NCI-H187 (cell line): ENCODE data around the gene HYPK.

ENCODE experiments used
- DNase-seq, 2 experiments: peaks; one replicate each; lab custom pipeline; 2025; lab: John Stamatoyannopoulos, UW

HYPK gene

GRCh38 chr15:43800286-43801141, at the start of gene HYPK:
TSS of gene HYPK (plus strand) at chr15:43800599. CDS start at chr15:43800623, 24 bp downstream.
- peak; percentile 9 to 62 for DNase-seq

- DNase-seq: no peak
These were observed 48.5 kb upstream of the HYPK start for GRCh38 chr15:43751885-43752284.

GRCh38 chr15:43762824-43763223, 37.6 kb upstream of the HYPK start:
- DNase-seq: no peak

GRCh38 chr15:43763819-43764446, 36.5 kb upstream of the HYPK start:
- no peak for DNase-seq

GRCh38 chr15:43769584-43770228, 30.7 kb upstream of the HYPK start:
- DNase-seq: no peak

GRCh38 chr15:43771816-43772215, 28.6 kb upstream of the HYPK start:
- DNase-seq: no peak

- DNase-seq: no peak
These were observed 27.8 kb upstream of the HYPK start for GRCh38 chr15:43772624-43773023.

GRCh38 chr15:43774062-43774461, 26.3 kb upstream of the HYPK start:
- no peak for DNase-seq

GRCh38 chr15:43775411-43775965, 24.9 kb upstream of the HYPK start:
- DNase-seq: peak; percentile 33 to 38

- peak in 1 of 2 experiments; percentile 57 for DNase-seq
These were observed 24.2 kb upstream of the HYPK start for GRCh38 chr15:43776101-43776717.

- DNase-seq: peak; percentile 44 to 88
These were observed 23.6 kb upstream of the HYPK start, which contains the start of gene ELL3 for GRCh38 chr15:43776718-43777266. TSS of gene ELL3 (minus strand) at chr15:43776966. CDS start at chr15:43776901, 65 bp downstream.

- peak; percentile 19 to 88 for DNase-seq
These were observed 23.0 kb upstream of the HYPK start for GRCh38 chr15:43777267-43777914.

GRCh38 chr15:43779016-43779415, 21.4 kb upstream of the HYPK start:
- DNase-seq: no peak

GRCh38 chr15:43789409-43789808, 11.0 kb upstream of the HYPK start:
- DNase-seq: no peak

GRCh38 chr15:43791993-43792760, 8.2 kb upstream of the HYPK start, which contains the start of gene SERF2:
TSS of gene SERF2 (plus strand) at chr15:43792320. CDS start at chr15:43792377, 57 bp downstream.
- DNase-seq: peak; percentile 86 to 96

- no peak for DNase-seq
These were observed 7.5 kb upstream of the HYPK start for GRCh38 chr15:43792761-43793476.

- DNase-seq: no peak
These were observed 6.8 kb upstream of the HYPK start for GRCh38 chr15:43793647-43794046.

GRCh38 chr15:43794269-43795037, 5.9 kb upstream of the HYPK start:
- DNase-seq: no peak

GRCh38 chr15:43795197-43795596, 5.2 kb upstream of the HYPK start:
- DNase-seq: no peak
